Renal cortical epithelial cell (primary cell): ENCODE data around the gene ETFA. TPM values are rescaled to one million over a fixed set of nuclear protein-coding genes. Genes with fewer than 3 reads are reported as not detected.

Source experiments
- DNase-seq: peaks from one replicate; pipeline ENCODE4 v3.0.0-alpha.2; 2011; ENCODE audit warnings: low read depth
- total RNA-seq: library from RNA; depleted of rRNA; stranded (reverse); fragments of >200 nt; gene quantifications from 2 replicates; pipeline ENCODE4 v1.2.3, GENCODE V29; 2014

Gene ETFA
- total RNA-seq, 1 donor from 2014 or later, result 166 TPM

DNA sequence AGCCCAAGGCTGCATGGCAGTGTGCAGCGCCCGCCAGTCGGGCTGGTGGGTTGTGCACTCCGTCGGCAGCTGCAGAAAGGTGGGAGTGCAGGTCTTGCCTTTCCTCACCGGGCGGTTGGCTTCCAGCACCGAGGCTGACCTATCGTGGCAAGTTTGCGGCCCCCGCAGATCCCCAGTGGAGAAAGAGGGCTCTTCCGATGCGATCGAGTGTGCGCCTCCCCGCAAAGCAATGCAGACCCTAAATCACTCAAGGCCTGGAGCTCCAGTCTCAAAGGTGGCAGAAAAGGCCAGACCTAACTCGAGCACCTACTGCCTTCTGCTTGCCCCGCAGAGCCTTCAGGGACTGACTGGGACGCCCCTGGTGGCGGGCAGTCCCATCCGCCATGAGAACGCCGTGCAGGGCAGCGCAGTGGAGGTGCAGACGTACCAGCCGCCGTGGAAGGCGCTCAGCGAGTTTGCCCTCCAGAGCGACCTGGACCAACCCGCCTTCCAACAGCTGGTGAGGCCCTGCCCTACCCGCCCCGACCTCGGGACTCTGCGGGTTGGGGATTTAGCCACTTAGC, 29.6 kb upstream of the ETFA start:
- no peak for DNase-seq

DNA sequence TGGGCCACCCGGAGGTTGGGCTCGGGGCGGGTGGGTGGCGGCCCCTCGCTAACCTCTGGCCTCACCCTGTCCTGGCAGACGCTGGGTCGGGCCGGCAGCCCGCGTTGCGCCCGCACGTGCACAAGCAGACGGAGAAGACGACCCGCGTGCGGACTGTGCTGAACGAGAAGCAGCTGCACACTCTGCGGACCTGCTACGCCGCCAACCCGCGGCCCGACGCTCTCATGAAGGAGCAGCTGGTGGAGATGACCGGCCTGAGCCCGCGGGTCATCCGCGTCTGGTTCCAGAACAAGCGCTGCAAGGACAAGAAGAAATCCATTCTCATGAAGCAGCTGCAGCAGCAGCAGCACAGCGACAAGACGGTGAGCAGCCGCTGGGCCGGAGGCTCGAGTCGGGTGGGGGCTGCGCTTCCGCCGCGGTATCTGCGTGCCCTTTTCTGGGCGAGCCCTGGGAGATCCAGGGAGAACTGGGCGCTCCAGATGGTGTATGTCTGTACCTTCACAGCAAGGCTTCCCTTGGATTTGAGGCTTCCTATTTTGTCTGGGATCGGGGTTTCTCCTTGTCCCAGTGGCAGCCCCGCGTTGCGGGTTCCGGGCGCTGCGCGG, 29.0 kb upstream of the ETFA start:
- no peak for DNase-seq

DNA sequence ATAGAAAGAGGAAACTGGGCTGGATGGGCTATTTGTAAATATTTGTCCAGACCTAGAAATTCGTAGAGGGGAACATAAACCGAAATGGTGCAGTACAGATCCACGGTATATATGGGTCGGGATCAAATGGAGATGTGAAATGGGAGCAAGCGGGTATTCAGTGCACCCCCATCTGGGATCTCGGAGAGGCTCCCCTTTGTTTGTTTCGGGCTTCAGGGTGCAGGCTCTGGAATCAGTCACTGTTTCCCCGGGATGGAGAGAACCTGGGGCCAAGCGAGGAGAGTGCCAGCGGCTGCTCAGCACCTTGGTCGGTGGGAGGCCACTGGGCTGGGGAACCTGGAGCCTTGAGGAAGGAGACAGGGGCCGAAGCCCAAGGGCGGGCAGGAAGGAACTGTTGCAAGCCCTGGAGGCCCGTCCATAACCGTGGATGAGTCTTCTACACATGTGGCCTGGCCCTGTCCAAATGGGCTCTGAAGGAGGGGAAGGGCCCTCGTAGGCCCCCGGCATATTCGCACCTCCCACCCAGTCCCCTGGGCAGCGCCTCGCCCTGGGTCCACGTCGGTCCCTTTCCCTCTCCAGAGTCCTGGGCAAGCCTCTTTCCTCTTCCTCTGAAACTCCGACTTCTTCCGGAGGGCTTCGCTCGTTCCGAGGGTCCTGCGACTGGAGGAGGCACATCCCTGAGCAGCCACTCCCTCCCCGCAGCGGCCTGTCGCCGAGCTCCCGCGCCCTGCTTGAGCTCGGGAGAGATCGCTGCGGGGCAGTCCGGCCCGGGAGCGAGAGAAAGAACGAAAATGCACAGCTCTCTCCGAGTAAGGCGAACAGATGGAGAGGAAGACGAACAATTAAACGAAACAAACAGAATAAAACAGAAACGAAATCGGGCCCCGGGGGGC, 28.3 kb upstream of the ETFA start:
- DNase-seq, result no peak

DNA sequence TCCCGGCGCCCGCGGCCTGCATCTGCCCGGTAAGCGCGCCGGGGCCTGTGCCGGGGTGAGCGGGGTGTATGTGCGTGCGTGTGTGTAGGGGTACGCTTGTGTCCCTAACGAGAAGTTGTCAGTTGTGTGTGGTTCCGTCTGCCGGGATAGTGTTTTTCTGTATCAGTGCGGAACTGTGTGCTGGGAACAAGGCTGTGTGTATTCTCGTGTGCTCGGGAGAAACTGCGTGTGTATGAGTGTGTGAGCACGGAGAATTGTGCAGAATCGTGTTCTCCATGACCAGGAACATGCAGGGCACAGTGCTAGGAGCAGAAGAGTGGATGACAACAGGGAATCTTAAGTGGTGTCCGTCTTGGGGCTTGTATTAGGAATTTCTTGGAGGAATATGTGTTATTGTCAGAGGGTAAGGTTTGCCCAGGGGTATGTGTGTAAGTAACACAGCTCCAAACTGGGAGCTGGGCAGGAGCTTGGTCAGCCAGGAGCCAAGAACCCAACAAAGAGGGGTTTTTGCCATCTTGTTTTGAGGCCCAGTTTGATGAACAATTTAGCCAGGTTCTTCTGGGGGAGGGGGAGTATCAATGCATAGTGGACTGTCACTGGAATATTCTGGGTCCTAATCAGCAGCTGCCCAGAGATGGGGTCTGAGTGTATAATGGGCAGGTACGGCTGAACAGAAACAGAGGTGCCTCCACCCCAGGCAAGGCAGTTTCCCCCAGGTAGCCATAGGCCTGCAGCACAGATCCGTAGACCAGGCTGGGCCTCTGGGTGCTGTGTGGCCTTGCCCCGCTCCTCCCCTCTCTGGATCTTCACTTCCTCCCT, 27.4 kb upstream of the ETFA start:
- no peak for DNase-seq

DNA sequence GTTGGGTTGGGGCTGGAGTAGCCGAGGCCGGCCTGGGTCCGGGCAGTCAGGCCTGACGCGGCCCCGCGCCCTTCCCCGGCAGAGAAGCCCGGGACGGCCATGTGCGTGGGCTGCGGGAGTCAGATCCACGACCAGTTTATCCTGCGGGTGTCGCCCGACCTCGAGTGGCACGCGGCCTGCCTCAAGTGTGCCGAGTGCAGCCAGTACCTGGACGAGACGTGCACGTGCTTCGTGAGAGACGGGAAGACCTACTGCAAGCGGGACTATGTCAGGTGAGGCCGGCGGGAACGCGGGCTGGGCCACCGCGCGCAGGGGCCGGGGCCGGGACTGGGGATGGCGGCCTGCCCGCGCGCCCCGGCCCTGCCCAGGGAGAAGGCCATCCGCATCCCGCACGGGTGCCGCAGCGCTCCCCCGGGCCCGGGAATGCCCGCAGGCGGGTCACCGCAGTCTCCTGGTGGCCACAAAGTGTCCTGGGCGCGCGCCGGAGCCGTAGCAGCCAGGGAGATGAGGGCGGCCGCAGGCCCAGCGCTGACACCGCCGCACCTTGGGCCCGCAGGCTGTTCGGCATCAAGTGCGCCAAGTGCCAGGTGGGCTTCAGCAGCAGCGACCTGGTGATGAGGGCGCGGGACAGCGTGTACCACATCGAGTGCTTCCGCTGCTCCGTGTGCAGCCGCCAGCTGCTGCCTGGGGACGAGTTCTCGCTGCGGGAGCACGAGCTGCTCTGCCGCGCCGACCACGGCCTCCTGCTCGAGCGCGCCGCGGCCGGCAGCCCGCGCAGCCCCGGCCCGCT, 26.6 kb upstream of the ETFA start:
- DNase-seq, result no peak

DNA sequence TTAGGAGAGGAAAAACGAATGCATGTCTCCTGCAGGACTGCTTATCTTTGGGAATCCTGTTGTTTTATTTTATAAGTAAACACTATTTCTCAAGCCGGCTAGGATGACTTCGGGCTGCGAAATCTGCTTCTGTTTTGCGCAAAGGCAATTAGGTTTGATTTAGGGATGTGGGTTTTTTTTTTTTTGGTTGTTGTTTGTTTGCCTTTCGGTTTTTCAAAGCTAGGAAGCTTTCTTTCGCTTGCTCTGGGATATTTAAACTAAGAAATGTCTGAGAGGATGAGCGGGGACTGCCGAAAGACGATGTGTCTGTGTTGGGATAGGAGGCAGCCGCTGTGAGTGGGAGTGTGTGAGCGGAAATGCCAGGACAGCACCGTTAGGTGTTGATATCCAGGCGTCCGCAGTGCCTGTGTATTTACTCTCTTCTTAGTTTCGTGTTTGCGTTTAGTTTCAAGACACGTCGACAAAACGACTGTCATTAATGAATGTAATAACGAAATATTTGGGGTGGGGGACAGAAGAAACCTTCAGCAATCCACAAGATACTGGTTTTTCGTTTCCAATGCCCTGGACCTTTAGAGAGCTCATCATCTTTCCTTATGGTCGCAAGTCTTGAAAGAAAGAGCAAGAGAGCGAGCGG, 25.9 kb upstream of the ETFA start:
- DNase-seq, result no peak

DNA sequence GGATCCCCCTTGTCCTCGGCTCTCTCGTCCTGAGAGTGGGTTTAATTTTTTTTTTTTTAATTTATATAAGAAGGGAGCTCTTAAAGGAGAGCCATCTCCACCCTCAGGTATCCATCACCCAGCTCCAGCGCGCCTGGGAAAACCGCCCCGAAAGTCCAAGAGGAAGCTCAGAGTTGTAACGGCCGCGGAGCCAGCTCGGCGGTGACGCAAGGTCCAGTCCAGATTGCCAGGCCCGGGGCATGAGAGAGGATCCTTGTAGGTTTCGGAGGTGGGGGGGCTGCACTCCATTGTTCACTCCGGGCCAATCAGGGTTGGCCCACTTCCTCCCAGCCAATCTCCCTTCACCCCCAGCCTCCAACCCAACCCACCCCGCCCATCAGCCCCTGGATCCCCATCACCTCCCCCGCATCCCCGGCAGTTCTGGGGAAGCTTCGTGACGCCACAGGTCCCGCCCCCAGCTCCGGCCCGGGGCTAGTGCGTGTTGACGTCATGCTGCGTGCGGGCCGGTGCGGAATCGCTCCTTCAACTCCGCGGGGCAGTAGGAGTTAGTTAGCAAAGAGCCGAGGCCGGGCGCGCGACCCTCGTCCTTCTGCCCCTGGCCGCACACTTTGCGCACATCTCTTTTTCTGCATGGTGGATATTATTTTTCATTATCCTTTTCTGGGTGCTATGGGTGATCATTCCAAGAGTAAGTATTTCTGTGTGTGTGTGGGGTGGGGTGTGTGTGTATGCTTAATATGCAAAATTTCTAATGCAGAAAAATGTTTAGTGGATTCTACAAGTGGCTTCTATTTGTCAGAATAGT, 25.2 kb upstream of the ETFA start, which contains the start of gene ISL2:
TSS of gene ISL2 (plus strand) at position 520 of the 805 bp plus-strand sequence. CDS start at position 631, 111 bp downstream.
- DNase-seq, result no peak

DNA sequence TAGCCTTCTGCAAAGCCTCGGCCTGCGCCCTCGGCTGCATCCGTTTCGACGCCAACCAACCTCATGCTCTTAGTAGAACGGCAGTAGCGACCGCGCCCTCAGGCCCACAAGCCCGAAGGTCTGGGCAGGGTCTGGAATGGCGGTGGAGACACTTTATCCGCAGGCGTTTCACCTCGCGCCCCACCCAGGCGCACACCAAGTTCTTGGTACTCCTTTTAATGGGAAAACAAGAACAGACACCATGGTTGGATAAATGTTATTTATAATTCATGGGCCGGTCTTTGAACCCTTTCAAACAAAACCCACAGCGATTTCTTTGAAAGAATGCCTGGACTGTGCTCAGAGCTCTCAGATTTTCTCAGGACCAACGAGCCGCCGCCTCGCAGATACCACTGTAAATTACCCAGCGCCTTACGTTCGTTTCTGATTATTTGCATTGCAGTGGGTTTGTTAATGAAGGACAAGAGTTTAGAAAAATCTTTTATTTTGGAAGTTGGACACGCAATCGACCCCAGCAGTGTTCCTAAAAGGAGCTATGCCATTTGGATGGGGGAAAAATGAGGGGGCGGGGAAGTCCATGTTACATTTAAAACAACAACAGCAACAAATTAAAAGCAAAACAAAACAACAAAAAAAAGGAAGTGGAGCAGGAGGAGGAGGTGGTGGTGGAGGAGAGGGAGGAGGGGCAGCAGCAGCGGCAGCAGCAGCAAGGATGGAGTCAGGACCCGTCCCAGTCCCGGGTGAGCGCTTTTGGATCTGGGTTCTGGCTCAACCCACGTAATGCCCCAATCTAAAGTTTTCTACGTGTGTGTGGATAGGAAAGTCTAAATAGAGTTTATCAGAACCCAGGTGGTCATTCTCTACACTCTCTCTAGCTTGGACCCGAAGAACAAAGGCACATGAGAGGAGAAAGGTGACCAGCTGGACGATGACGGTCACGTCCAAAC, 24.3 kb upstream of the ETFA start:
- no peak for DNase-seq

DNA sequence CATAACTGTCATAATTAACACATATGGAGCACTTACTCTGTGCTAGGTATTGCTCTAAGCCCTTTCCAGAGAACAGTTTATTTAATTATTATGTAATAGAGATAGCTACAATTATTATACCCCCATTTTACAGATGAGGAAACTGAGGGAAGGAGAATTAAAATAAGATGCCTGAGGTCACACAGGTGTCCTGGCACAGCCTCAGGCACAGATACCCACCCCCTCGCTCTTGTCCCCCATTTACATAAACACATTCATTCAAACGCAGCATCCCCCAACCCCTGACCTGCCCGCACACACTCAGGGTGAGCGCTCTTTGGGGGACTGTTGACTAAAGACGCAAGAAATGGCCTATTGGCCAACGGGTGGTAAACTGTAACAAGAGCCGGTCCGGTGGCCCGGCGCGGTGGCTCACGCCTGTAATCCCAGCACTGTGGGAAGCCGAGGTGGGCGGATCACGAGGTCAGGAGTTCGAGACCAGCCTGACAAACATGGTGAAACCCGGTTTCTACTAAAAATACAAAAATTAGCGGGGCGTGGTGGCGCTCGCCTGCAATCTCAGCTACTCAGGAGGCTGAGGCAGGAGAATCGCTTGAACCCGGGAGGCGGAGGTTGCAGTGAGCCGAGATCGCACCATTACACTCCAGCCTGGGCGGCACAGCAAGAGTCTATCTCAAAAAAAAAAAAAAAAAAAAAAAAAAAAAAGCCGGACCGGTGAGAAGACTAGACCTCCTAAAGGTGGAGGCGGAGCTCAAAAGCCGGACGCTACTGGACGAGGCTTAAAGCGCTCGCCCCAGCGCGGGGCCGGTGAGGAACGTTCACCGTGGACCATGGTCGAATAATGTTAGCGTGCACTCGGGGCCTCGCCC, 23.4 kb upstream of the ETFA start:
- no peak for DNase-seq

DNA sequence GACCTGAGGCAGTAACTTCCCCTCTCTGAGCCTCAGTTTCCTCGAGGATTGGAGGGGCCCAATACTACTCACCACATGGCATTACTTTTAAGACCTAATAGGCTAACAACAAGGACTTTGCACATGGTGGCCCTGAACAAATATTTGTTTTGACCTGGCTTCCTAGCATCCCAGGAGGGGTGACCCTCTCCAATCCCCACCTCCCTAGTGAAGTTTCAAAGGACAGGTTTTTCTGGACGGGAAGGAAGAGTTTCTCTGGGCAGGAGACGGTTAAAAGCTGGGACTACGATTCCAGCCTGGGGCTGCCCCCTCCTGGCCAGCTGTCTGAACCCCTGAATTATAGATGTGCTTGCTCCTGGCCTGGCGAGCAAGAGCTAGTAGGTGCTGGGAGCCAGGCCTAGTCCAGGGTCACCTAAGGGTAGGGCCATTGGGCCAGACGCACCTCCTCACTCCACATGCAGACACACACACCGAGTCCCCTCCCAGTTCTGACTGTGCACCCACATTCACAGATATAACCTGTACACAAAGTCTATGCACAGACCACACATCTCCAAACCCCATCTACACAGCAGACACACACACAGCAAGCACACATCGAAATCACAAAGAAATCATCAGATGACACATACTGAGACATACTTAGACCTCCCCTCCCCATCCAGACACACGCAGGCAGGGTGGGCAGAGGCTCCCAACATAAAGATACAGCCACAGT, 22.6 kb upstream of the ETFA start:
- no peak for DNase-seq

DNA sequence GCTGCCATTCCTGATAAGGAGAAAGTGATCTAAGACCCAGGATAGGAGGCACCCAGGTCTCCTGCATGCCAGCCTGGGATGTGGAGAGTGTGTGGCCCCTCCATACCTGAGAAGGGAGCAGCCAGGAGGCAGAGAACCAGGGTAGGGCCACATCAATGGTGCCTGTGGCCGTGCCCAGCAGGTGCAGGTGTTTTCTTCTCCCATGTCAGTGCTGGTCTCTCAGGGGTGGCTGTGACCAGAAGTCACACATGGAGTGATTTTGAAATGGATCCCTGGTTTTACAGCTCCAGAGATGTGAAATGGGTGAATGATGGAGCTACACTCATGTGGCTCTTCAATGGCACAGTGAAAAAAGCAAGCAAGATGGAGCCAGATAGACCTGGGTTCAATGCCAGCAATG, 22.0 kb upstream of the ETFA start:
- DNase-seq, result no peak

DNA sequence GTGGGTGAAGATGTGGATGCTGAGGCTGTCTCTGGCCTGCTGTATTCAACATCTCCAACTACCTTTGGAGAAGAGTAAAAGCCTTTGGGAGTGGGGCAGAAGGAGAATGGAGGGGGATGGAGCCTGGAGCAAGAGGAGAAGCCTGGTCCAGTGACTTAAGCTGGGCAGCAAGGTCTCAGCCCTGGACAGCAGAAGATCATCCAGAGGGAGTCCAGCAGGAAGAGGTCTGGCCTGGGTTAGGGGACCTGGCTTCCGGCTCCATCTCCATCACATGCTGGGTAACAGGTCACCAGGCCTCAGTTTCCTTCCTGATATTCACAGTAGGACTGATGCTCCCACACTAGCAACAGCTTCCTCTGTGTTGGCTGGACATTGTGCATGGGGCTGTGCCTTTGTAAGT, 21.5 kb upstream of the ETFA start:
- DNase-seq, result no peak

DNA sequence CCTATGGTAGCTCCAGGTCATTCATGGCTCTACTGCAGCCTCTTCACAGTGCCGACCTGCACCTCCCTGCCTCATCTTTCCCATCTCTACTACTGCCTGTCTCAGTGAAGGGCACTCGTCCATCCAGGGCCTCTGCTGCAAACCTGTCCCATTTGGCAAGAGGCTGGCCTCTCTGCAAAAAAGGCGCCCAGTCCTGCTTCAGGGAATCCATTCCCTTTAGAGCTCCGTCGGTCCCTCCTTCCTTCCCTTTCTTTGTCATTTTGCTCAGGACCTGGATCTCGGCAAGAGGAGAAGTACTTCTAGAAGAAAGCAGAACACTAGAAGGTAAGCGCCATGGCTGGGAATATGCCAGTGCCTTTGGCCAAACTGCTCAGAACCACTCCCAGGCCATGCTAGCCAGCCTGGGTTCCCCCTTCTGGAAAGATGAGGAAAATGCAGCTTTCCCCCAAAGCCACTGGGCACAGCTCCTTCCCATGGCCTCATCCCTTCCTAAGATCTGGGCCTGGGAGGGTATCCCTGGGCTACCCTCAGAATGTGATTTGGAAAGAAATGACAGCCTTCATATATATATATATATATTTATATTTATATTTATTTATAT, 18.9 kb upstream of the ETFA start:
- DNase-seq, result peak; percentile 34

DNA sequence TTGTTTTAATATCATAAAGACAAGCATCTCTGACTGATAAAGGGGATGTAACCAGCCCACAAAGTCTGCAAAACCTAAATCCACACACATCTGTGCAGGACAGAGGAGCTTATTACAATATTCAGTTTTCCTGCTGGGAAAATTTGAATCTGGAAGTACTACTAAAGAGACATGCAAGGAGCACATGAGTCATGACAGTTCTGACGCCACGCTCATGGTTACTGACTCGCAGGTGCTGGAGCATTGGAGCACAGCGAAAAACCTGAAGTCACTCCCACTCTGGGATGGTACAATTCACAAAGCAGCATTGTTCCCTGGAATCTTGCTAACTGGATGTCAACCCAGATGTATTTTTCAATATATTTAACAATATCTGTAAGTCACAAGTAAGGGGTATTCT, 17.7 kb upstream of the ETFA start:
- peak; percentile 64 for DNase-seq

DNA sequence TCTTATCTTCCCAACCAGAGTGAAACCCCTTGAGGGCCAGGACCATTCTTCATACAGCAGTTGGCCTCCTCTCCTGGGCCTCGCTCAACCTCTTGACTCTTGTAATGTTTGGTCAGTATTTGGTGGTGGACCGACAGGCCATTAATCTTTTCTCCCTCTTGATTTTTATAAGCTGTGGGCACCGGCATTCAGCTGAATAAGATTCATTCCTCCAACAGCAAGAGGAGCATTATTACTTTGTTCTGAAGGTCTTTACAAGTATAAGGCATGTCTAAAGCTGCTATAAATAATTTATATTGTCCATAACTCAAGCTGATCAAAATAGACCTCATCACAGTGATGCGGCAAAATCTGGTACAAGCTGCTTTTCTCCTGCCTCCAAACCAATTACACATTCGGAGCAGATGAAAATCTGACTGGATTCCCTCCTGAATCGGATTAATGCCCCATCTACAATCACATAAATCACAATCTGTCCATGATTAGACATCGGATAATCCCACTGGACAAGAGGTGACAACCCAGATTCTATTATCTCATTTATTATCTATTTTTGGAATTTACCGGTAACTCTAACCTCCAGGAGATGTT, 16.9 kb upstream of the ETFA start:
- no peak for DNase-seq
